Karpas-422 (cell line): ENCODE data around the gene RPL6. TPM values are rescaled to one million over a fixed set of nuclear protein-coding genes. Genes with fewer than 3 reads are reported as not detected.
"Not testable (repeated sequence)": the region's sequence is repeated elsewhere in the genome, so short reads cannot be mapped to it uniquely, and the experiment has no call there.

Source experiments
- DNase-seq: peaks from one replicate; pipeline ENCODE4 v3.0.0-alpha.2; 2015
- H2AFZ ChIP-seq: fragments of 200-600 bp; sonication (generic); 2 replicates; pipeline ENCODE4 v1.6.1; 2014; ENCODE audit warnings: antibody characterized with exemption, low read length, mixed read lengths
- H3K27ac ChIP-seq: fragments of 200-600 bp; sonication (generic); 2 replicates; pipeline ENCODE4 v1.5.1; 2014; ENCODE audit warnings: mild to moderate bottlenecking, low read length, moderate library complexity
- H3K27me3 ChIP-seq: fragments of 200-600 bp; sonication (generic); 2 replicates; pipeline ENCODE4 v1.6.1; 2014; ENCODE audit warnings: low read length, mixed read lengths
- H3K36me3 ChIP-seq: fragments of 200-600 bp; sonication (generic); 2 replicates; pipeline ENCODE4 v1.6.1; 2014; ENCODE audit warnings: low read length, mixed read lengths; ENCODE audit not compliant: insufficient read depth
- H3K4me1 ChIP-seq: fragments of 200-600 bp; sonication (generic); 2 replicates; pipeline ENCODE4 v1.6.1; 2014; ENCODE audit warnings: mild to moderate bottlenecking, low read length, mixed read lengths
- H3K4me2 ChIP-seq: fragments of 200-600 bp; sonication (generic); 2 replicates; pipeline ENCODE4 v1.6.1; 2014; ENCODE audit warnings: low read length, low read depth, mild to moderate bottlenecking; ENCODE audit not compliant: poor library complexity, severe bottlenecking
- H3K4me3 ChIP-seq: fragments of 200-600 bp; sonication (generic); 2 replicates; pipeline ENCODE4 v1.5.1; 2014; ENCODE audit warnings: mild to moderate bottlenecking, antibody characterized with exemption, low read length, mixed read lengths
- H3K79me2 ChIP-seq: fragments of 200-600 bp; sonication (generic); 2 replicates; pipeline ENCODE4 v1.6.1; 2014; ENCODE audit warnings: mild to moderate bottlenecking, low read length, mixed read lengths
- H3K9ac ChIP-seq: fragments of 200-600 bp; sonication (generic); 2 replicates; pipeline ENCODE4 v1.6.0; 2014; ENCODE audit warnings: low read length
- H3K9me2 ChIP-seq: fragments of 200-600 bp; sonication (generic), shearing (Covaris generic); replicated peaks from 2 replicates; pipeline ENCODE4 v1.6.0; 2014; ENCODE audit warnings: mild to moderate bottlenecking, low read length, moderate library complexity; ENCODE audit not compliant: insufficient read depth
- H3K9me3 ChIP-seq: fragments of 300-700, 200-600 bp; sonication (generic); 2 replicates; pipeline ENCODE4 v1.6.1; 2014; ENCODE audit warnings: low read length, mixed read lengths
- H4K20me1 ChIP-seq: fragments of 200-600 bp; sonication (generic); 2 replicates; pipeline ENCODE4 v1.6.1; 2014; ENCODE audit warnings: mild to moderate bottlenecking, antibody characterized with exemption, low read length, low read depth; ENCODE audit not compliant: insufficient read depth
- total RNA-seq: library from RNA; depleted of rRNA; stranded (reverse); fragments of >200 nt; shearing (Covaris generic); gene quantifications from 2 replicates; pipeline ENCODE4 v1.2.3, GENCODE V29; 2014; ENCODE audit warnings: low replicate concordance

The RPL6 gene
- total RNA-seq, 1 experiment from 2014 or later = 2,811 TPM

- H3K4me2 ChIP-seq = peak within 1 kb of the TSS; percentile 93
- H3K36me3 ChIP-seq = peaks cover 7% of the 10 kb centered on the region; the same call in 1 of the 2 replicates
- peak within 1 kb of the TSS; percentile 45 for H3K27ac ChIP-seq
- H3K4me1 ChIP-seq = peaks cover 34% of the 10 kb centered on the region
- no peaks in the 10 kb centered on the region for H3K9me2 ChIP-seq
- peak within 1 kb of the TSS; percentile 76 for H2AFZ ChIP-seq
- no peaks in the 10 kb centered on the region for H3K9me3 ChIP-seq
- H4K20me1 ChIP-seq = peaks cover 6% of the 10 kb centered on the region
- no peaks in the 10 kb centered on the region for H3K27me3 ChIP-seq
- peak within 1 kb of the TSS; percentile 93 for H3K9ac ChIP-seq
- DNase-seq = peak; percentile 96
- peak within 1 kb of the TSS; percentile 100 for H3K4me3 ChIP-seq
- peaks cover 53% of the 10 kb centered on the region for H3K79me2 ChIP-seq
Measured at GRCh38 chr12:112418608-112419296, 9.3 kb upstream of the RPL6 start, which contains the start of gene PTPN11. Gene PTPN11 (plus strand): TSS chr12:112418947. CDS start chr12:112419112, 165 bp downstream.

GRCh38 chr12:112418273-112418607, 8.8 kb upstream of the RPL6 start:
- no peak for DNase-seq

GRCh38 chr12:112415457-112415856, 6.1 kb upstream of the RPL6 start:
- Histone ChIP-seq H3K4me1 (peaks cover 17% of the 10 kb centered on the region), H3K79me2 (peaks cover 20% of the 10 kb centered on the region)
- not testable (repeated sequence) for H3K27ac ChIP-seq, H3K9me3 ChIP-seq, H3K9me2 ChIP-seq, H2AFZ ChIP-seq, H3K9ac ChIP-seq, DNase-seq, H4K20me1 ChIP-seq, H3K27me3 ChIP-seq, H3K36me3 ChIP-seq, H3K4me2 ChIP-seq, H3K4me3 ChIP-seq

More at GRCh38 chr12:112418273-112418607, 8.8 kb upstream of the RPL6 start:
- Histone ChIP-seq H3K4me2 (peak overlapping the region; percentile 93), H3K4me3 (peak overlapping the region; percentile 100), H3K9me2 (no peaks in the 10 kb centered on the region), H3K9ac (peak overlapping the region; percentile 93), H4K20me1 (peaks cover 6% of the 10 kb centered on the region; the same call in 1 of the 2 replicates), H3K27ac (peak overlapping the region; percentile 45; the same call in 1 of the 2 replicates), H2AFZ (peak overlapping the region; percentile 76; the same call in 1 of the 2 replicates), H3K79me2 (peaks cover 48% of the 10 kb centered on the region), H3K36me3 (peaks cover 7% of the 10 kb centered on the region; the same call in 1 of the 2 replicates), H3K4me1 (peaks cover 32% of the 10 kb centered on the region), H3K27me3 (no peaks in the 10 kb centered on the region), H3K9me3 (no peaks in the 10 kb centered on the region)

GRCh38 chr12:112413855-112414625, 4.6 kb upstream of the RPL6 start:
- H3K4me2 ChIP-seq = no peak overlapping the region
- DNase-seq = no peak
- no peaks in the 10 kb centered on the region for H3K36me3 ChIP-seq
- H3K9me3 ChIP-seq = no peaks in the 10 kb centered on the region
- peaks cover 8% of the 10 kb centered on the region for H3K79me2 ChIP-seq
- H3K9ac ChIP-seq = no peak overlapping the region
- H2AFZ ChIP-seq = no peak overlapping the region
- H3K4me1 ChIP-seq = peaks cover 11% of the 10 kb centered on the region
- H3K27me3 ChIP-seq = no peaks in the 10 kb centered on the region
- no peaks in the 10 kb centered on the region for H3K9me2 ChIP-seq
- no peak overlapping the region for H3K27ac ChIP-seq
- H3K4me3 ChIP-seq = no peak overlapping the region
- no peaks in the 10 kb centered on the region for H4K20me1 ChIP-seq

GRCh38 chr12:112409906-112410244, 470 bp upstream of the RPL6 start:
- H3K36me3 ChIP-seq = peaks cover 36% of the 10 kb centered on the region
- peaks cover 18% of the 10 kb centered on the region for H3K79me2 ChIP-seq
- peak overlapping the region; percentile 97 for H3K4me3 ChIP-seq
- H3K4me1 ChIP-seq = peaks cover 25% of the 10 kb centered on the region
- no peak overlapping the region for H3K9ac ChIP-seq
- no peak overlapping the region for H3K27ac ChIP-seq
- H2AFZ ChIP-seq = peak overlapping the region; percentile 72; the same call in 1 of the 2 replicates
- no peak for DNase-seq
- H3K9me2 ChIP-seq = no peaks in the 10 kb centered on the region
- H3K27me3 ChIP-seq = no peaks in the 10 kb centered on the region
- H4K20me1 ChIP-seq = peaks cover 22% of the 10 kb centered on the region
- peak overlapping the region; percentile 15 for H3K4me2 ChIP-seq
- H3K9me3 ChIP-seq = no peaks in the 10 kb centered on the region

GRCh38 chr12:112408621-112409020, 784 bp downstream of the RPL6 start:
- H3K36me3 ChIP-seq = peaks cover 36% of the 10 kb centered on the region
- no peak overlapping the region for H2AFZ ChIP-seq
- H3K4me2 ChIP-seq = peak overlapping the region; percentile 100
- no peaks in the 10 kb centered on the region for H3K27me3 ChIP-seq
- H3K79me2 ChIP-seq = peaks cover 18% of the 10 kb centered on the region
- DNase-seq = no peak
- peak overlapping the region; percentile 97 for H3K4me3 ChIP-seq
- peaks cover 22% of the 10 kb centered on the region for H4K20me1 ChIP-seq
- peak overlapping the region; percentile 90 for H3K9ac ChIP-seq
- H3K27ac ChIP-seq = peak overlapping the region; percentile 94
- peaks cover 25% of the 10 kb centered on the region for H3K4me1 ChIP-seq
- no peaks in the 10 kb centered on the region for H3K9me2 ChIP-seq
- H3K9me3 ChIP-seq = no peaks in the 10 kb centered on the region

- Histone ChIP-seq H3K4me2 (peak overlapping the region; percentile 100), H3K27ac (peak overlapping the region; percentile 94; the same call in 1 of the 2 replicates), H3K4me3 (peak overlapping the region; percentile 97), H3K36me3 (peaks cover 36% of the 10 kb centered on the region), H3K79me2 (peaks cover 18% of the 10 kb centered on the region), H4K20me1 (peaks cover 22% of the 10 kb centered on the region), H3K4me1 (peaks cover 25% of the 10 kb centered on the region)
- not testable (repeated sequence) for H3K9me2 ChIP-seq, H3K9ac ChIP-seq, H2AFZ ChIP-seq, H3K9me3 ChIP-seq, DNase-seq, H3K27me3 ChIP-seq
Measured at GRCh38 chr12:112407683-112408082, 1.7 kb downstream of the RPL6 start.
